M059J (cell line): ENCODE data around the gene TRIM14. TPM values are rescaled to one million over a fixed set of nuclear protein-coding genes. Genes with fewer than 3 reads are reported as not detected.
A peak's percentile ranks its signal among the peaks of the same experiment; 100 is the strongest.
"Not testable (repeated sequence)": the region's sequence is repeated elsewhere in the genome, so short reads cannot be mapped to it uniquely, and the experiment has no call there.

Source experiments
- DNase-seq: peaks from one replicate; pipeline ENCODE4 v3.0.0-alpha.2; 2012; ENCODE audit warnings: low read depth
- total RNA-seq: library from RNA; depleted of rRNA; stranded (reverse); fragments of >200 nt; shearing (Covaris generic); gene quantifications from 2 replicates; pipeline ENCODE4 v1.2.3, GENCODE V29; 2014

Gene TRIM14
- total RNA-seq, 1 experiment from 2014 or later, result 78.0 TPM

GRCh38 chr9:98108531-98109031, 10.4 kb downstream of the TRIM14 start:
- DNase-seq, result no peak

GRCh38 chr9:98107926-98108325, 11.1 kb downstream of the TRIM14 start:
- no peak for DNase-seq

- DNase-seq, result no peak
These were observed 14.0 kb downstream of the TRIM14 start for GRCh38 chr9:98105006-98105405.

- DNase-seq, result no peak
These were observed 14.6 kb downstream of the TRIM14 start for GRCh38 chr9:98104445-98104881.

- no peak for DNase-seq
These were observed 17.2 kb downstream of the TRIM14 start for GRCh38 chr9:98101868-98102273.

- DNase-seq, result no peak
These were observed 17.6 kb downstream of the TRIM14 start for GRCh38 chr9:98101416-98101815.

GRCh38 chr9:98100456-98100855, 18.6 kb downstream of the TRIM14 start:
- DNase-seq, result no peak

- no peak for DNase-seq
These were observed 19.1 kb downstream of the TRIM14 start for GRCh38 chr9:98099898-98100297.

- DNase-seq, result no peak
These were observed 19.7 kb downstream of the TRIM14 start for GRCh38 chr9:98099346-98099745.

- DNase-seq, result no peak
These were observed 21.2 kb downstream of the TRIM14 start for GRCh38 chr9:98097836-98098235.

- no peak for DNase-seq
These were observed 22.9 kb downstream of the TRIM14 start for GRCh38 chr9:98096091-98096490.

- no peak for DNase-seq
These were observed 23.6 kb downstream of the TRIM14 start for GRCh38 chr9:98095401-98095800.

GRCh38 chr9:98094851-98095250, 24.2 kb downstream of the TRIM14 start:
- no peak for DNase-seq

- no peak for DNase-seq
These were observed 24.7 kb downstream of the TRIM14 start for GRCh38 chr9:98094316-98094715.

GRCh38 chr9:98092613-98092931, 26.4 kb downstream of the TRIM14 start:
- DNase-seq, result no peak

- no peak for DNase-seq
These were observed 27.0 kb downstream of the TRIM14 start for GRCh38 chr9:98091735-98092612.

GRCh38 chr9:98090674-98091073, 28.3 kb downstream of the TRIM14 start:
- not testable (repeated sequence) for DNase-seq

- no peak for DNase-seq
These were observed 31.3 kb downstream of the TRIM14 start for GRCh38 chr9:98087420-98088354.

GRCh38 chr9:98086461-98086860, 32.6 kb downstream of the TRIM14 start:
- no peak for DNase-seq

- DNase-seq, result peak; percentile 40
These were observed 33.1 kb downstream of the TRIM14 start for GRCh38 chr9:98085944-98086343.

GRCh38 chr9:98085058-98085457, 34.0 kb downstream of the TRIM14 start:
- DNase-seq, result no peak

GRCh38 chr9:98084396-98084795, 34.6 kb downstream of the TRIM14 start:
- DNase-seq, result no peak
